ENCODE data around the gene ZNF385B. TPM values are rescaled to one million over a fixed set of nuclear protein-coding genes. Genes with fewer than 3 reads are reported as not detected.
"Not testable (repeated sequence)": the region's sequence is repeated elsewhere in the genome, so short reads cannot be mapped to it uniquely, and the experiment has no call there.

Gene ZNF385B
- total RNA-seq, 1 donor from 2014 or later: not detected

DNA sequence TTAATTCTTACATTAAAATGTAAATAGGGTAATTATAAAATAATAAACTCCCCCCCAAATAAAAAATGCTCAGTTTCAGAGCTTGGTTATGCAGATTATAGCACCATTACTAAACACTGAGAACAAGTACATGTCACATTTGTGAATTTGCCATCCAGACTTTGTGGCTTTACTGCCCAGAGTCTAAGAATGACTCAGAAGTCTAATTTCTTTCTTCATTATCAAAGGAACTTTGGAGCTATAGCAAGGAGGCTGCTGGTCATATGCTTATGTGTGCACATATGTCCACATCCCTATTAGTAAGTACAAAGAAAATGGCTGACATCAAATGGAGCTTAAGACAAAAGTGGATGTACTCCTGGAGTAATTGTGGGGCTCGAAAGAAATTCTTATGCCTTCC, 348.2 kb downstream of the ZNF385B start:
- intact Hi-C loops (cut with micrococcal nuclease): no loop called here

DNA sequence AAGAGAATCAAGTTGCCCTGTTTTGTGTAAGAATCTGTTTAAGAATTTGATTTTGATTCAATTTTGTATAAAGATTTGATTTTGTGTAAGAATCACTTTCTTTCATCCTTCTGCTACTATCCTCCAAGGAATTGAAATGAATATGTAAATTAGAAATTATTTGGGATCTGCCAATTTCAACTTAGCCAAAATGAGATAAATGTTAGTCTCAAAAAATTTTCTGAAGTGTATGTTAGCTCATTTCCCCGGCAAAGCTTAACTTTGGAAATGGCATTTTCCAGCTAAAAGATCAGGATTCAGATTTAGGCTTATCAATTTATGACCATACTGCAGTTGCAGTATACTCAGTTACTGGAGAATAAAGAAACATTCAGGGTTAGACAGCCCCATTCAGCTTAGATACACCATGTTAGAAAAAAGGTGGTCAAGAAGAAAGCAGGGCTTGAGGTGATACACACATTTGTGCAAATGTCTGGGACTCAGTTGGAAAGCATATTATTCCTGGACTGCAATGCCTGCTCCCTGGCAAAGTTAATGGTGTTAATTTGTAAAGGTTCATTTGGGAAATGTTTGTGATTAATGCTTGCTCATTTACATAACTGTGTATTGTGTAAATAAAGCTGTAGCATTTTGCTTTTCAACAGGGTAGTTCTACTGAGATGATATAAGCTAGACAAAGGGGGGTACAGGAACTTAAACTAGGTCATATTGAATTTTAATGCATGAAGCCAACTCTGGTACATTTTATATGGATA, 349.0 kb downstream of the ZNF385B start:
- intact Hi-C loops (cut with micrococcal nuclease): no loop called here

DNA sequence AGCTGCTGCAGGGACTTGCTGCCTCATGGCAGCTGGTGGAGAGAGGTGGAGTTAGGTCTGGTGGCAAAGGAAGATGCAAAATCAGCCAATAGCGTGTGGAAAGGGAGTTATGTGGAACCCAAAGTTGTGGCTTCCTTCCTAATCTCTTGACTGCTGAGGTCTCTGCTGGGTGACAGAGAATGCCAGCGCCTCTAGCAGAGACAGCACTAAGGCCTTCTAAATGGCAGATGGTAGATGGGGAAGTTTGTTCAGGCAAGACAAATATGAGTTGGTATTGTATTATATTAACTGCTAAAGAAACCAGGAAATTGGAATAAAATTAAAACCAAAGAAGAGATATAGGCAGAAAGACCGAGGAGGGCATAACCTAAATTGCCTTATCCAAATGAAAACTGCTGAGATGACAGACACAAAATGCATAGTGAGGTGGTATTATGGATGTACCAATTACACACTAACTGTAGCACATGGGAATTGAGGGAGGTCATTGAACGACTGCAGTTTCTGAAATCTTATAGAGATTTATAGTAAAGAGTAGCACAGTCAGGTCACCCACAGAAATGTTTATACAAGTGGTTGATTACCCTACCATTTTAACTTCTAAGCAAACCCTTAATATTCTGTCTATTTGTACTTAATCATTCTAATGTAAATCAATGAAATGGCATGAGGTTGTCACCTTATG, 350.2 kb downstream of the ZNF385B start:
- intact Hi-C loops (cut with micrococcal nuclease): no loop called here

DNA sequence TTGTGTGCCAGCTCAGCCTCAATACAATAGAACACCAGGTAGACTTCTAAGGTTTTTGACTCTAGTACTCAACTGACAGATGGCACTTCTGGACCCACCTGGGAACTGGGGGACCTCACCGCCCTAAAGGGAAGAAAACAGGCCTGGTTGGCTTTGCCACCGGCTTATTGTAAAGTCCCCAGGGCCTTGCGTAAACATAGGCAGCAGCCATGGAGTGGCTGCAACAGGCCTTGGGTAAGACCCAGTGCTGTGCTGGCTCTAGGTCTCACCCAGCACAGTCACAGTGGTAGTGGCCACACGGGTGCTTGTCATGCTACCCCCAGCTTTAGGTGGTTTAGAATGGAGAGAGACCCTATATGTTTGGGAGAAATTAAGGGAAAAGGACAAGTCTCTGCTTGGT, 366.1 kb downstream of the ZNF385B start:
- intact Hi-C loops (cut with micrococcal nuclease): no loop called here

DNA sequence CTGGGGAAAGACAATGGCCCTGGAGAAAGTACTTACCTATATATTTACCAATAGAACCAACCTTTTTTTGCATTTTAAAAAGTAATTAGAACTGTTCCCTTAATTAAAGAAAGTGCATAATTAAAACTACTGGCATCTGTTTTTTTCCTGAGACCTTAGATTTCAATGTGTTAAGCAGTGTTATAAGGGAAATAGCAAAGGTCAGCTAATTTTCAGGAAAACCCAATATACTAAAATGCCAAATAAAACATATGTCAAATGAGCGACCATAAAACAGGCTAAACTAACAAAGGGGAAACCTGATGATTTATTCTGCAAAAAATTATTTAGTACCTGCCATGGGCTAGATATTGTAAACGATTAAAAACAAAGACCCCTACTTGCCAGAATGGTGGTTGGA, 372.8 kb downstream of the ZNF385B start:
- intact Hi-C loops (cut with micrococcal nuclease): no loop called here

- intact Hi-C loops (cut with micrococcal nuclease): no loop called here
These were observed 374.2 kb downstream of the ZNF385B start for GRCh38 chr2:179487010-179487731.

GRCh38 chr2:179483131-179483530, 378.3 kb downstream of the ZNF385B start:
- intact Hi-C loops (cut with micrococcal nuclease): no loop called here

DNA sequence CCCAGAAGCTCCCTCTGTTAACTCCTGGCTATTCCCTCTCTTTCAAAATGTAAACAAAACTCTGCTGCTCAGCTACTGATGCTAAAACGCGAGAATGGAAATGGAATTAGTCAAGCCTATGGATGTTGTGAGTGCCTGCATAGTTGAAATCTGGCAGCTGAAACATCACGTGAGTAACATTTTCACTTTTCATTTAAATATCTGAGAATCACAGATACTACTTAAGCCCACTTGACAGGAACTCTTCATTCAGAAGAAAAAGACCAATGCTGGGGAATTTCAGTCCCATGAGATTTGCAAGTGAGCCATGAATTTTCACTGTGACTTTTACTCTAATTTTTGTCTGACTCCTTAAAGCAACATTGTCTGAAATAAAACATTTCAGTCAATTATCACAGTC, 381.5 kb downstream of the ZNF385B start:
- intact Hi-C loops (cut with micrococcal nuclease): no loop called here

GRCh38 chr2:179478771-179479170, 382.6 kb downstream of the ZNF385B start:
- intact Hi-C loops (cut with micrococcal nuclease): no loop called here

GRCh38 chr2:179470992-179471391, 390.4 kb downstream of the ZNF385B start:
- intact Hi-C loops (cut with micrococcal nuclease): no loop called here

GRCh38 chr2:179470089-179470488, 391.3 kb downstream of the ZNF385B start:
- intact Hi-C loops (cut with micrococcal nuclease): no loop called here

- intact Hi-C loops (cut with micrococcal nuclease): no loop called here
These were observed 393.5 kb downstream of the ZNF385B start for GRCh38 chr2:179467960-179468359.

- intact Hi-C loops (cut with micrococcal nuclease): no loop called here
These were observed 394.3 kb downstream of the ZNF385B start for GRCh38 chr2:179467111-179467510.

DNA sequence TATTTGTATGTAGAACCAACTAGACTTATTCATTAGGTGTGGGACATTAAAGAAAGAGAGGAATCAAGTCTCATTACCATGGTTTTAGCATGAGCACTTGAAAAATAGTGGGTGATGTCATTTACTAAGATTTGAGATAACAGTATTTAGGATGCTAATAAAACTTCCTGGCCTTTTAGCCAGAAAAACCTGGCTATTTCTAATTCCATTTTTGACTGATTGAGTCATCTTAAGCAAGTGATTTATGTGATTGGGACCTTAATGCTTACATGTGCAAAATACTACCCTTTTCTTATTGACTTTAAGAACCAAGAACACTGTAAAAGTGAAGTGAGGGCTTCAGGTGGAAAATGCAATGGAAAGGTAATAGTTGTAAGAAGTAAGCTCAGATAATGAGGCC, 400.0 kb downstream of the ZNF385B start:
- intact Hi-C loops (cut with micrococcal nuclease): no loop called here

- intact Hi-C loops (cut with micrococcal nuclease): no loop called here
These were observed 401.1 kb downstream of the ZNF385B start for GRCh38 chr2:179460181-179460929.

GRCh38 chr2:179458113-179458512, 403.3 kb downstream of the ZNF385B start:
- intact Hi-C loops (cut with micrococcal nuclease): not testable (repeated sequence)

DNA sequence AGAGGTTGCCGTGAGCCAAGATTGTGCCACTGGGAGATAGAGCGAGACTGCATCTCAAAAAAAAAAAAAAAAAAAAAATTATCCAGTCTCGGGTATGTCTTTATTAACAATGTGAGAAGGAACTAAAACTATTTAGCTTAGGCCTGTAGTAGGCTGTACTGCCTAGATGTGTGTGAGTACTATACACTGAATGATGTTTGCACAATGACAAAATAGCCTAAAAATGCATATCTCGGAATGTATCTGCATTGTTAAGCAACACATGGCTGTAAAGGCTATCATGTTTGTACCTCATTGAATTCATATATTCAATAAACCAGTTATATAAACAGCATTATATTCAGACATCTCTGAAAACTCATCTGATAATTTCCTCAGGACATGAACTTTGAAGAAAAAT, 405.6 kb downstream of the ZNF385B start:
- intact Hi-C loops (cut with micrococcal nuclease): no loop called here

GRCh38 chr2:179455172-179455524, 406.3 kb downstream of the ZNF385B start:
- intact Hi-C loops (cut with micrococcal nuclease): no loop called here

DNA sequence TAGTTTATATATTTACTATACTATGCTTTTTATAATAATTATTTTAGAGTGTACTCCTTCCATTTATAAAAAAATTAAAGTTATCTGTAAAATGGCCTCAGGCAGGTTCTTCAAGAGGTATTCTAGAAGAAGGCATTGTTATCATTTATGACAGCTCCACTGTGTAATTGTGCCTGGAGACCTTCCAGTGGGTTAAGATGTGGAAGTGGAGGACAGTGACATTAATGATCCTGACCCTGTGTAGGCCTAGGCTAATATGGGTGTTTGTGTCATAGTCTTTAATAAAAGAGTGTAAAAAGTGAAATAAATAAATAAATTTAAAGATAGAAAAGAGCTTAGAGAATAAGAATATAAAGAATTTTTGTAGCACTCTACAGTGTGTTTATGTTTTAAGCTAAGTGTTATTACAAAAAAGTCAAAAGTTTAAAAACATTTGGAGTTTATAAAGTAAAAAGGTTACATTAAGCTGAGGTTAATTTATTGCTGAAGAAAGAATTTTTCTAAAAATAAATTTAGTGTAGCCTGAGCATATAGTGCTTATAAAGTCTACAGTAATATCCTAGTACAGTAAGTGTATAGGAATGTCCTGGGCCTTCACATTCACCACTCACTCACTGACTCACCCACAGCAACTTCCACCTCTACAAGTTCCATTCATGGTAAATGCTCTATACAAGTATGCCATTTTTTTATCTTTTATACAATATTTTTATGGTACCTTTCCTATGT, 406.8 kb downstream of the ZNF385B start:
- intact Hi-C loops (cut with micrococcal nuclease): no loop called here

DNA sequence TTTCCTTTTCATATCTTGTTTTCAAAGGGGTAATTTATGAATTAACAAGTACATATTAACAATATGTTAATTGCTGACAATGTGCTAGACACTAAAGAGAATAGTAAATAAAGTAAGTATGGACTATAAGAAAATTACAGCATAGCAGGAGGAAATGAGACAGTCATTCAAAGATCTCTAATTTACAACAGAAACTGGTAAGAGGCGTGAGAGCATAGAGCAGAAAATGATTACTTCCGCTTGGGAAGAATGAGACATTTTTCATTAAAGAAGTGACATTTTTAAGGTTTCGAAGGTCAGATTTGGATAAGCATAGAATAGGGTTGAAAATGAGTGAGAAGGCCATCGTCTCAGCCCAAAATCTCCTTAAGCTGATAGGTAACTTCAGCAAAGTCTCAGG, 412.4 kb downstream of the ZNF385B start:
- intact Hi-C loops (cut with micrococcal nuclease): no loop called here

- intact Hi-C loops (cut with micrococcal nuclease): no loop called here
These were observed 413.5 kb downstream of the ZNF385B start for GRCh38 chr2:179447839-179448447.
